ENCODE measurements around the gene HOXD8.

The HOXD8 gene

DNA sequence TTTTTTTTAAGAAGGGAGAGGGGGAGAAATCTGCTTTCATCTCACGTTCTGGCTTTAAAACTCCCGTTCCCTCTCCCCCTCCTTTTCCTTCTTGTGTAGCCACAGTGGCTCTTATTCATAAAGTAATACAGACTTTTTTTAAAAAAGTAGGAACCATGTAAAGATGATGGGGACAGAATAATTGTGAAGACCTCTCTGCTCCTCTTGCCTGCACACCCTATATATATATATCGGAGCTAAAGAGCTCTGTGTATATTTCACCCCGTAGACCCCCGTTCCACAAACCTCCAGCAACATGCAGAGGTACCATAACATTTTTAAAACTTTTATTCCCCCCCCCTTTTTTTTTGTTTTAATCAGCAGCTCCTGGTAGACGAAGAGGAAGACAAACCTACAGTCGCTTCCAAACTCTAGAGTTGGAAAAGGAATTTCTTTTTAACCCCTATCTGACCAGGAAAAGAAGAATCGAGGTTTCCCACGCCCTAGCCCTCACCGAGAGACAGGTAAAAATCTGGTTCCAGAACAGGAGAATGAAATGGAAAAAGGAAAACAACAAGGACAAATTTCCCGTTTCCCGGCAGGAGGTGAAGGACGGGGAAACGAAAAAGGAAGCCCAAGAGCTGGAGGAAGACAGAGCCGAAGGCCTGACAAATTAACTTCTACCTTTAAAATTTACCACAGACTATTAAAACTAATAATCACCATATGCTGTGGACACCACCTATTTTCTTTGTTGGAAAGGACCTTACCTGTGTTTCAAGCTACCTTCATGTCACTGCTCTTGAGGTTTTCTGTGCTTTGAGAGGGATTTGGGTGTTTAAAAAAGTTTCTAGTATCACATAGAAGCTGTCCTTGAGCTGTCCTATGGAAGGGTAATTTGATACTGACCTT lies 1.7 kb downstream of the HOXD8 start:
- no peak for DNase-seq (ENCODE audit: low spot score)

DNA sequence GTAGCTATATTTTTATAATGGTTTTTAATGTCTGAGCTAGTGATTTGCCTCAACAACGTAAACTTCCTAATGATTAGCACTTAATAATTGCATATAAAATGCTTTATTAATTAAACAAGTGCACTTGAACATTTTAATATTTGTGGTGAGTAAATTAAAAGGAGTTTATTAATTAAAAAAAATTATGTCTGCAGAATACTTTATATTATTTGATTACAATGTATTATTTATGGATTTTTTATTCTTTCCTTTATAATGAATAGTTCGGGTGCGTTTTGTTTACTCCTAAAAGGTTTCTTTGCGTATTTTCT lies 2.3 kb downstream of the HOXD8 start:
- DNase-seq (ENCODE audit: low spot score) = no peak

DNA sequence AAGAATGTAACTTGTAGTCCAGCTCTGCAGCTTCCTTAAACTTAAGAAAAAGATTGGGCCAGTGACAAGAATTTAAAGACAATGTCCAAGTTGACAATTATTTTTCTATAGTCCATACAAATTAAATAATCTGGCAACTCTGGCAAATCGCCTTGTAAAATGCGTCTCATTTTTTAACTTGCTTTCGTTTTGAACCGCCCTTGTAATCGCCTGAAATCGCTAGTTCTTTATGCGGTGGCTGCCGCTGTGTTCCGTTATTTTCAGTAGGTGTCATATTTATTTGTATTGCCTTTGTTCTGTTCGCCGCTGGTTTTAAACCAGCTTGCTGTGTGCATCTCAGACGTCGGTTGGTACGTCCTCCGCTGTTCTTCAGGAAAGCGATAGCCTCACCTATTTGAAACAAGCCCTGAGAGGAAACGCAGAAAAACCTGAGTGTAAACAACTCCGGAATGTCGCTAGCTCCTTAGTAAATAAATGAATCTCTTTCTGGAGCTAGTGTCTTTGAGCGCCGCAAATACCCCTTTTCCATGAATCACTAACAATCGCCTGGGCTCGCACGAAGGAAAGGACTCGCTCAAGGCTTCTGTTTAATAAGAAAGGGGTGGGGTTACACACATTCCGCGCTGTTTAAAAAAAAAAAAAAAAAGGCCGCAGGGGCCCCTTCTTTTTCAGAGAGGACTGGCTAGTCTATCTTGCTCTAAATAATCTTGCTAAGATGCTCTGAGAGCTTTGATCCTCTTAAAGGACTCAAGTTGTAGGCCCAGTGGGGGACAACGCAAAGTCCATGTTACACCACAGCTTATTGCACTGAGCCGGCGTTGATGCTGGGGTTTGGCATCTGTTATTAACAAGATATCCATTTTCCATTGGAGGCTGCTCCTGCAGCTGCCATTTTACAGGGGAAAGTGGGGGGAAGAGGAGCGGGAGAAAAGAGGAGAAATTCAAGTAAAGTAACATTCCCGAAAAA lies 3.0 kb downstream of the HOXD8 start:
- DNase-seq (ENCODE audit: low spot score) = no peak

DNA sequence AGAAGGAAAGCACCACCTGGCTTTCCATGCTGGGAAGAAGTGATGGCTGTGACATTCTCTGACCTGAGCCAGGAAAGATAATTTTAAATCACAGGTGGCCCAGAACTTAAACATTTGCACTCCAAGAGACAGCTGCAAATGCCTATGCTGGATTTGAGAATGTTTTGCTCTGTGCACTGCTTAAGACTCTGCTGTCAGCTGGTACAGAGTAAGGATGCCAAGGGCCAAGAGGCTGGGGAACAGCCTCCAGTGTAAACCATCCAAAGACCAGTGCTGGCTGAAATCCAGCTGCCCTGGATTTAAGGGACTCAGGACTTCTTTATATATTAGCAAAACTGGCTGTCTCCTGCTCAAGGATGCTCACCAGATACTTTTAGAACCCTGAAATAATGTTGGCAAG lies 3.9 kb downstream of the HOXD8 start:
- DNase-seq (ENCODE audit: low spot score) = no peak

DNA sequence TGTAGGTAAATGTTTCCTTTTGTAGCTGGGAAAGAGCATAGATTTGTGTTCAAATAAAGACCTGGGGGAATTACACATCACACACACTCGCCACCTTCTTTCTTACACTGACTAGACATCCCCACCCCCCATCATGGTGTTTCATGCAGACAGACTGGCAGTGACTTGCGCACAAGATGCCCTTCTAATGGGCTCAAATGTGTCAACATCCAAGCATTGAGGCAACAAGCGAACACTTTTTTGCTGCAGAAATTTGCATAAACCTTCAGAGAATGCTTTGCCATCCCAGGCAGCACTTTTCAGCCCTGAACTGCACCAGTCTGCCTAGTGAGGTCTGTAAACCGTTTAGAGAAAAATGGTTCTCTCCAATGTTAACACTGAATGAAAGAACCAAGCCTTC lies 4.5 kb downstream of the HOXD8 start:
- no peak for DNase-seq (ENCODE audit: low spot score)

DNA sequence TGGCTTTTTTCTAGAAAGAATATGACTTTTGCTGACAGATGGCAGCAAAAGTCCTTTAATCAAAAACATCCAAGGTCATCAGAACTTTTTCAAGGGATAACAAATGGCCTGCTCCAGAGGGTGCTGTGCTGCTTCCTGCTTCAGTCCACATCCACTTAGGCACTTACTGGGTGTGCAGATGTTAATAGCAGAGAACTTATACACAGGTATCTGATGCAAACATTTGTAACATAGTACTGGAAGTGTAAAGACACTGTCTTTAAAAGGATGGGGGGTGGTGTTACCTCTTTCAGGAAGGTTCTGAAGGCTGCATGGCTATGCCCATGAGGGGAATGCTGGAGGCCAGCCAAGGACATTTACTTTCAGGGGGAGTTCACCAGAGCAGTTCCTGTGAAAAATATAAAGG lies 5.5 kb downstream of the HOXD8 start:
- DNase-seq (ENCODE audit: low spot score) = no peak

DNA sequence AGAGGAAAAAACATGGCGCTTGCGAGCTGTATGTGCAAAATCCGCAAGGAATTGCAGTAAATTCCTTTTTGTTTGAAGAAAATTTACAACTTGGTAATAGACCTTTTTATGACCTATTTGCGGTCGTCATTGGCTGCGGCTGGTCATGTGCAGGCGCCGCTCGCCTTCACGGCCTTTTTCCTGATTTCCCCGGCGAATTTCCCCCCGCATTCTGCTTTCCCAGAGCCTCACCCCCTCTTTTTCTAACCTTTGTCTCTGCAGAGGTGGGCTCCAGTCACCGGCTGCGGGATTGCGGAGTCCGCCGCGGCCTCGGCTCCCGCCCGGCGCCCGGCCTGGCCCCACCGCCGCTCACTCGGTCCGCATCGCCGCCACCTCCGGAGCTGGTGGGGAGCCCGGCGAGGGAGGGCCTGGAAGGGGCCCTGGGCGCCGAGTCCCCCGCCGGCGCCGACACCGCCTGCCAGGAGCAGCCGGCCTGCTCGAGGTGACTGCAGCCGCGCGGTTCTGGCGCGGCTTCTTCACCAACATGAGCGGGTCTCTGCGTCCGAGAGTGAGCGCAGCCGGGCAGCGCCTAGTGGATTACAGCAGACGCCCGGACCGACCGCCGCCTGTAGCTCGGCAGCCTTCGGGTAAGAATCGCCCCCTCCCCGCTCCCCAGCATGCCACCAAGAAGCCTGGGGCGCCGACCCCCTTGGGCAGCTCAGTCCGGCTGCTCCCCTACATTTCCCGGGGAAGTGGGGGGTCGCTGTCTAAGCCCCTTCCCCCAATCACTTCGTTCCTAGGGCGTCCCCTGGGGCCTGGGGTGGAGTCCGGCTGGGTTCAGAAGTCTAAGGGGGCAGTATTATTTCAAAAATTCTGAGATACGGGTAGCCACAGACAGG lies 7.1 kb downstream of the HOXD8 start:
- no peak for DNase-seq (ENCODE audit: low spot score)

DNA sequence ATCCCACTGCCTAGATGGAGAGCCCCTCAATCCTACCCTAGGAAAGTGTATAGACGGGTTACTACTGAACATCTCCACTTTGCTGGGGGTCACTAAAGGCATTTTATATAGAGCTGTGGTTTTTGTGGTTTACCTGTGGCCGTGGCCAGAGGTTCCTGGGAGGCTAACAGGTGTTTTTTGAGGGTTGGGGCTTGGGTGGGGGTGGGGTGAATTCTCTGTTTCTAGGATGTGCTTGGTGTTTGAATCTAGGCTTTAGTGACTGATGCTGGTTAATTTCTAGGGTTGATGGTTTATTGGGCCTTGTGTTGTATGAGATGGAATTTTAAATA lies 7.7 kb downstream of the HOXD8 start:
- no peak for DNase-seq (ENCODE audit: low spot score)

DNA sequence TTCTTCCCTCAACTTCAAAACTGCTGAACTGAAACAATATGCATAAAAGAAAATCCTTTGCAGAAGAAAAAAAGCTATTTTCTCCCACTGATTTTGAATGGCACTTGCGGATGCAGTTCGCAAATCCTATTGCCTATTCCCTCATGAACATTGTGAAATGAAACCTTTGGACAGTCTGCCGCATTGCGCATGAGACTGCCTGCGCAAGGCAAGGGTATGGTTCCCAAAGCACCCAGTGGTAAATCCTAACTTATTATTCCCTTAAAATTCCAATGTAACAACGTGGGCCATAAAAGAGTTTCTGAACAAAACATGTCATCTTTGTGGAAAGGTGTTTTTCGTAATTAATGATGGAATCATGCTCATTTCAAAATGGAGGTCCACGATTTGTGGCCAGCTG lies 8.4 kb downstream of the HOXD8 start:
- DNase-seq (ENCODE audit: low spot score) = no peak

DNA sequence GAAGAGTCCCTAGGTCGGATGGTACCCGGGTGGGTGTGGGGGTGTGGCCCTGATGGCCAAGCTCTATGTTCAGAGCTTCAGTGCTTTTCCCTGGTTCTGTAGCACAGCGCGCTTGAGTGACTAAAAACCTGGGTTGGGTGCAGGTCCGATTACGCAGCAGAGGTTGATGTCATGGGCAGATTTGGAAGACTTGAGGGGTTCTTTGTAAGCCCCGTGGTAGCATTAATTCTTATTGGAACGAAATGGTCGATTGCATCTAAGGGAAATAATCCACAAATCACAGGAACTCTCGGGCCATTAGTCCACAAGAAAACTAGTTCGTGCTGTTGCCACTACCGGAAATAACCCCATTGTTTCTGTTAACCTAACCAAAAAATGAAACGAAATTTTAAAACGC lies 9.0 kb downstream of the HOXD8 start:
- no peak for DNase-seq (ENCODE audit: low spot score)

DNA sequence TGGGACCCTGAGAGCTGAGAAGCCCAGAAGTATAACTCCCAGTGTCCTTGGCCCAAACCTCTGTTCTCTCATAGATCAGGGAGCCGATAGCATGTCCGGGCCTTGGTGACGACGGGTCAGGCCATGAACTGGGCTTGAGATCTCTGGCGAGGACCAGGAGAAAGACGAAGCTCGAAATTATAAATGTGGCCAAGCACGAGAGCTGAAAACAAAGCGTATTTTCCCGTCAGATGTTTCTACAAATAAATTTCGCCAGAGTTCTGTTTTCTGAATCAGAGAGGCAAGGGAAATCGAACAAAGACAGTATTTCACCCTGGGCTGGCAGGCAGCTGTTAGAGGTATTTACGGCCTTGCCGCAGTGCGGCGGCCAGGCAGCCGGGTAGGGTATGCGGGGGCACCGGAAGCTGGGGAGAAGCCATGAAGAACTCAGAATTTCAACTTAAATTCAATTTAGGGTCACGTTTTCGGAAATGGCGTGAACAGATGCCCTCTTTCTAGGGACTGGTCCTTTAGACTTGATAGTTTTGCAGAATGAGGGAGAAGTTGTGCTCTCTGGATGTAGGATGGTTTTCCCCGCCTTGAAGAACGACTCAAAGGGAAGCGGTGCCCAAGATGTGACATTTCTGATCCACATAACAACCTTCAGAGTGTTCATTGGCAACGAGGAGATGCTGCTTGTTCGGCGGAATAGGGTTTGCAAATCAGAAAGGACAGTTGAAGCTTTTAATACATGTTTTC lies 9.6 kb downstream of the HOXD8 start:
- DNase-seq (ENCODE audit: low spot score) = no peak

DNA sequence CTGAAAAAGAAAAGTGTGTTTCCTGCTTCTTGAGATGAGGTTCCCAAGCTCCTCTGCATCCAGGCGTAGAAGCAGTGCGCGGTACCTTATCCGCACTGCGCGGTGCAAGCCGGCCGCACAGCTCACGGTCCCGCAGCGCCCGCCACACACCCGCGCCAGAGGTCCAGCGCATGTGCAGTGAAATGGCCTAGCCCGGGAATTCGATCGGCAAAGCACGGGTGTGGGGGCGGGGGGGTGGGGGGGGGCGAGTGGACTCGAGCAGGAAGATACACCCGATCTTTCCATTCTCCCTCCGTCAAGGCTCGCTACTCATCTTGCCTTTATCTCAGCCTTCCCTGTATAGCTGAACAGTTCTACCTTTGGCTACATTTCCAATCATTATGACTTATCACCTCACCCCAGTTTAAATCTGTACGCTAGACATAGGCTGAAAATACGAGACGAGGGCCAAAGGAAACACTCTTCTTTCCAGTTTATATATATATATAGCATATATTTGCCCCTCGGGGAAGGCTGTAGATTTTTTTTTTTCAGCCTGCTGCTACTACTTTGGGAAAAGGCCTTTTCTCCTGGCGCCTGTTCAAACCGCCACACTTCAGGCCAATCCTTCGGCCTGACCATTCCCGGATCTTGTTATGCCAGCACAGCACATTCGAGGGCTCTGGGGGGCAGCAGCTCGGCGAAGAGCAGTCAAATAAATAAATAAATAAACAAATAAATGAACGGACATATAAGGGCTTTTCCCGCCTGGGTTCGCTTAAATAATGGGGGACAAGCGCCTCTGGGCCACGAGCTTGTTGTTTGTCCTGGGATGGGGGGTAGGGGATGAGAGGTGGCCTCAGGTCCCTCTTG lies 10.4 kb downstream of the HOXD8 start:
- DNase-seq (ENCODE audit: low spot score) = no peak

DNA sequence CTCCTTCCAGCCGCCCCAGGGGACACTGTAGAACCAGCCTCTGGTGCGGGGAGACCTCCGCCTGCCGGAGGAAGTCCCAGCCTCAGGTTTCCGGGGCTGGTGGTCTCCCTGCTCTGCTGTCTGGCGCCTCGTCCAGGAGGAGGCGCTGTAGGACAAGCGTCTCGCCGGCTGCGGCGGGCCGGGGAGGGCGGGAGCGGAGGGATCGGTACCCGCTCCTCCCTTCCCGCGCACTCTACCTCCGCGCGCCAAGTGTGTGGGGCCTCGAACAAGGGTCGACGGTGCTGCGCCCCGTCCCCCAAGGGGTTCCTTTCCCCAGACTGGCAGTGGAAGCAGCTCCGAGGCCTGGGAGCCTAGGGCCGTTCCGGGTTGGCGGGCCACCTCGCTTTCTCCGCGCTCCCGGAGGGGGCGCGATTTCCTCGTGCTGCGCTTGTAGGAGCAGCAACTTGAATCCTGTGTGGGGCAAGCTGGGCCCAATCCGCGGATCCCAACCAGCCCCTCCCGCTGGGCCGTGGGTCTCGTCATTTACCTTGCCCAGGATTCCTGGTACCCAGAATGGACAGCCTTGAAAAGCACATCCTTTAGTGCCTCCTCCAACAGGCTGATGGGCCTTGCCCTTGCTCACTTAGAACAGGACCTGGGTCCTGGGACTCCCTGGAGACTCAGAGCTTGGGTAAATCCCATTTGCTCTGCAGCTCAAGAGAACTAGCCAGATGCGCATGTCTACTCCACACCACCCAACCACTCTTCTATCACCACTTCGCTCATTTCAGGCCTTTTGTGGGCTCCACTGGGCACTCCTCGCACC lies 11.2 kb downstream of the HOXD8 start:
- DNase-seq (ENCODE audit: low spot score) = peak; percentile 97

DNA sequence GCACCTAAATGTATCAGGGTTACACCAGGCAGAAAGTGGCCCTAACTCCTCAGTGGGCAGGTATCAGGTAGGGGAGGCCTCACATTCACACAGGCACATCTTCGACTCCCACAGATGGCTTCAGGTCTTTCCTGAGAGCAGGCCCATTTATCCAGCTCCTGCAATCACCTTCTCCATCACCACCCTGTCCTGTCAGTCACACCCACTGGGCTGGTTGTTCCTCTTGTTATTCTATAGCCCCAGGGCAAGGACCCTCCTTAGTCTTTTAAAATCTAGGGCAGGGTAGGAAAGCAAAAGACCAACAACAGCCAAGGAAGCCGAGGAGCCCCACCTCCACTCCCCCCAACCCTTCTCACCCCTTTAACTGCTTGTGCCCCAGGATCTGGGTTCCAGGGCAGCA lies 12.8 kb downstream of the HOXD8 start:
- DNase-seq (ENCODE audit: low spot score) = no peak

DNA sequence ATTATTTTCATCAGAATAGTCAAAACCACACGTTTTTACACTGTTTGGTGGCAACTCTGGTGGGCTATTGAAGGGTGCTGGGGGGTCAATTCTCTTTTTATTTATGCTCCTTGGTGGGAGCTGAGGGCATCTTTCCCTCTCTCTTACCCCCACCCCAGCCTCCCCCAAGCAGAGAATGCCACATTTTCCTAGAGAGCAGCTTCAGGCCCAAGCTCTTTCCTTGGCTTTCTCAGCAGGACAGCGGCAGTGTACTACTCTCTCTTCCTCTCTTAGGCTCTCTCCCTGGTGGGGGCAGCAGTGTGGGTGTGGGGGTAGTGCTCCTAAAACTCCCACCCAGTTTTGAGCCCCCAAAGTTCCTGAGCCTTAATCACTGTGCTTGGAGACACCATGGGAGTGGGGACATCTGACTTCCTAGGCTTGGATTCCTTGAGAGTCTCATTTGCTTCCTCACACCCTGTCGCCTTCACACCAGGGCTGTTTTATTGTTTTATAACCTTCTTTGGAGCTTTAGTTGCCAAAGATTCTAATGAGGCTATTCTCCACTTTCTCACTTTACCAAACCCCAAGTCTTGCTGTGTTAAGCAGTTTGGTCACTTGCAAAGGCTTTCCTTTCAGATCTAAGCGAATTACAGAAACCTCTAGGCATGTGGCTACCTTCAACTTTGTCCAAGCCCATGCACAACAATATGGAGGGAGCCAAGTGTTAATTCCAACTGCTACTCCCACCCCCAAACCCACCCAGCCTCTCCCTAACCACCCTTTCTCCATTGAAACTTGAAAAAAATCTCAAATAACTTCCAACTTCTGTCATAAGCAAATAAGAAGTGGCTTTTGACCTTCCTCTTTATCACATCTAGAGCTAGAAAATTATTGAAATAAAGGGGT lies 15.8 kb downstream of the HOXD8 start:
- DNase-seq (ENCODE audit: low spot score) = no peak

DNA sequence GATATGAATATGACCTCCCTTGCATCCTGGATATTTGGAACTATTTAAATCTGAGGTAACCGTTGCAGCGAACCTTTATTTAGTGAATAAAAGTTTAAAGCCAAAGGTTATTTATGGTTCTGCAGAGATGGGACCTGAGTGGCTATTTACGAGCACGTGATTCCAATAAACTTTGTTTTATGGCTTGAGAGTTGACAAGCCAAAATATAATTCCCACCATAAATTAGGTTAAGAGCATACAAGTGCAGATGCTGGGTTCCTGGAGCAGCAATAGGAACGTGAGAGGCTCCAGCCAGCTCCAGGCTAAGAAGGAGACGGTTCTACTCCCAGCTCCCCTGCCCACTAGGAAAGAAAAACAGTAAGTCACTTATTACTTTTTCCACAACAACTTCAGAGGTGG lies 16.6 kb downstream of the HOXD8 start:
- no peak for DNase-seq (ENCODE audit: low spot score)

DNA sequence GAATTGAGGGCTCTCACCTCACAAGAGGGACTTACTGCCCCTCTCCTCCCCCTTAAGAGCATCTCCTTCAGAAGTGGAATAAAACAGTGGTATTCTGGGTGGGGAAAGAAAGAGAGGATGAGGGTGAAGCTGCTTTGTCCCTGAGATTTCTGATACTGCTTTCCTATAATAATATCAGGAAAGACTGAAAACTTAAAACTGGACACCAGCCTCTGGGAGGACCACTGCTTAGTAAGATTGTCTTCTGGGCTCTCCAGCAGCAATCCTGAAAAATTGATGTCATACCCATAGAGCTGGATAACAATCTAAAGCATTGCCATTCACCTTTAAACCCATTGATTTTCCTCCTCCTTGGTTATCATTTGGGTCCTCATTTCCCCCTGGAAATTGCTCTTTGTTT lies 17.1 kb downstream of the HOXD8 start:
- no peak for DNase-seq (ENCODE audit: low spot score)

DNA sequence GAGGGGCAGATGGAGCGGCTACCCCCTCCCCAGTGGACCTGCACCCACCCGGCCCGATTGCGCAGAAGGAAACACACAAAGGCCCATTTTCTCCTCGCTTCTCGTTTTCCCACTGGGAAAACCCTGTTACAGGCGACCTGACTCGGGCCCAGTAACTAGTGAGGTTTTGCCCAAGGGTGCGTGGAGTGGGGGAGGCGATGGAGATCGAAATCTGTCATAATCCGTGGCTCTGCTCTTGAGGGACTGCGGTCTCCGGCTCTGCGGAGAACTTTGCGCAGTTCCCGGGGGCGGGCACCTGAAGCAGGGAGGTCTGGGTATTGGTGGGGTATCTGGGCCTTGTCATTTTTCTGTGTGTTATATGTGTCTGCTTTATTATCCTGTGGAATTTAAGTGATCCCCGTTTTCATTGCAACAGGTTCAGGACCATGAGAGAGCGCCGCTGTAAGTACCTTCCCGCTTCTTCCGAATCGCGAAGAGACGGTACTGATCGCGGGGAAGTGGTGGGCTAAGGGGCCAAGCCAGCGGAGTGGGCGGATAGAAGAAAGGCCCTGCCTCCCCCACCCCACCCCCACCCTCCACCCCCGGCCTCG lies 17.8 kb downstream of the HOXD8 start:
- DNase-seq (ENCODE audit: low spot score) = no peak

All from HuH-7 (cell line).